A549 treated with ZK216348 at 1 μM for 4 hours (cell line): ENCODE data around the gene OR4K15. TPM values are rescaled to one million over a fixed set of nuclear protein-coding genes. Genes with fewer than 3 reads are reported as not detected.

ENCODE experiments used
- total RNA-seq: library from RNA; stranded (reverse); fragments of 200-300 nt; extraction: Qiagen RNA extraction; gene quantifications from 5 replicates; pipeline ENCODE4 v1.2.3, GENCODE V29; 2022; ENCODE audit warnings: low read depth

The OR4K15 gene
- total RNA-seq: not detected in 5 replicates

GRCh38 chr14:19975291-19975690 lies at the start of gene OR4K15:
TSS of gene OR4K15 (plus strand) at chr14:19975591. CDS start at chr14:19975591, 0 bp downstream.

DNA sequence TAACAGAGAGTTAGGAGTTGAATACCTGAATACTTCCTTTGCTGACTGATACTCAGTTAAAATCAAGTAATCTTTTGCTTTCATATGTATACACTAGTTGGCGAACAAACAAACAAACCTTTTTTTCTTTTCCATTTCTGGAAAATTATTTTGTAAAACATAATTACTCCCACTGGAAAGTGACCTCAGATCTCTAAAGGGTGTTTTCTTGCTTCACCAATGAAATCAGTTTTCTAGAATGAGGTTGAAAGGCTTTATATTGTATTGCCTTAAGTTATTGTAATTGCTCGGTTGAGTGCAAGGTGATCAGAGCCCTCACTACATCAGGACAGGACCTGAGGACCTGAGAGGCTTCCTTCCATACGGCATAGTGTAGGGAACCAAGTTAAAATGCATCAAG lies 44.8 kb upstream of the OR4K15 start, which contains the start of gene OR4K1:
TSS of gene OR4K1 (plus strand) at position 301 of the 400 bp plus-strand sequence. CDS start 4,750 bp downstream, outside the sequence.

DNA sequence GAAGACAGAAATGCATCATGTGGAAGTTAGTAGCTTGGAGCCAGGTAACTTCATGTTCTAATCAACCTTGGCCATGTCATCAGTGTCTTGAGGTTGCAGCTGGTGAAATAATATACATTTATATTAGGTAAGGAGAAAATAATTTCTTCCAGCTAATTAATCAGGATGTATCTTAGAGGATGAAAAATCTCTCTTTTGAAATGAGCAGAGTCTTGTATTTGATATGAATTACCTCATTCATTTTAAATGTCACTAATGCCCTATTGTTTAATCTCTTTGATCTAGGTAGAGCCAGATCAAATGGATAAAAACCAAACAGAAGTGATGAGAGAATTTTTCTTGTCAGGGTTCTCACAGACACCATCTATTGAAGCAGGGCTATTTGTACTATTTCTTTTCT lies 26.5 kb downstream of the OR4K15 start, which contains the start of gene OR4Q2:
TSS of gene OR4Q2 (plus strand) at position 301 of the 400 bp plus-strand sequence.

GRCh38 chr14:20019257-20019865 lies 44.0 kb downstream of the OR4K15 start, which contains the start of gene OR4K14:
TSS of gene OR4K14 (minus strand) at chr14:20019307. CDS start at chr14:20015193, 4,114 bp downstream.

Other genes starting within 250 kb of the OR4K15 start
- gene OR4Q3, start 232.0 kb upstream of the OR4K15 start, total RNA-seq: not detected in 5 replicates
- not detected in 5 replicates for gene OR4M1, start 202.1 kb upstream of the OR4K15 start, total RNA-seq
- gene OR4N2, start 171.8 kb upstream of the OR4K15 start, total RNA-seq: not detected in 5 replicates
- gene OR4K2, start 100.4 kb upstream of the OR4K15 start, total RNA-seq: not detected in 5 replicates
- gene OR4K5, start 55.0 kb upstream of the OR4K15 start, total RNA-seq: not detected in 5 replicates
- not detected in 5 replicates for gene OR4K1, start 44.7 kb upstream of the OR4K15 start, total RNA-seq
- not detected in 5 replicates for gene OR4Q2, start 26.6 kb downstream of the OR4K15 start, total RNA-seq
- not detected in 5 replicates for gene OR4K14, start 43.7 kb downstream of the OR4K15 start, total RNA-seq
- gene OR4K13, start 60.4 kb downstream of the OR4K15 start, total RNA-seq: not detected in 5 replicates
- not detected in 5 replicates for gene OR4L1, start 84.5 kb downstream of the OR4K15 start, total RNA-seq
- not detected in 5 replicates for gene OR4K17, start 135.1 kb downstream of the OR4K15 start, total RNA-seq
- not detected in 5 replicates for gene OR4N5, start 163.2 kb downstream of the OR4K15 start, total RNA-seq
- gene OR11G2, start 215.3 kb downstream of the OR4K15 start, total RNA-seq: not detected in 5 replicates
- not detected in 5 replicates for gene OR11H6, start 248.1 kb downstream of the OR4K15 start, total RNA-seq